Common myeloid progenitor, CD34-positive (primary cell): ENCODE measurements around the gene DFFA.

Experiments used
- CTCF ChIA-PET: fragments of 350-600 bp; sonication (Branson Sonifier 250); formaldehyde crosslinking; loops from one replicate; lab custom pipeline; 2021; ENCODE audit warnings: antibody characterized with exemption; lab: Charles Lee
- POLR2A ChIA-PET: fragments of 350-600 bp; sonication (Branson Sonifier 250); formaldehyde crosslinking; loops from one replicate; lab custom pipeline; 2021; ENCODE audit warnings: antibody characterized with exemption; lab: Charles Lee
- DNase-seq, 3 donors: peaks; one replicate each; pipeline versions ENCODE4 v3.0.0 to v3.0.0-alpha.2; 2013
- H3K27ac ChIP-seq, 2 experiments: 1 replicate in 1 of 2; 2 replicates in 1 of 2; pipeline ENCODE4 v1.7.0; 2013; ENCODE audit warnings: inconsistent platforms in 2 of 2, low read length in 2 of 2, mild to moderate bottlenecking in 2 of 2, low read depth in 1 of 2, moderate library complexity in 1 of 2; ENCODE audit not compliant: severe bottlenecking in 2 of 2, insufficient read depth in 1 of 2, poor library complexity in 1 of 2
- H3K27me3 ChIP-seq, 5 experiments: replicated peaks in 2 of 5; 1 replicate in 3 of 5; 2 replicates in 2 of 5; pipeline versions ENCODE4 v1.6.1 to v1.7.0; 2013; ENCODE audit warnings: low read length in 4 of 5, mild to moderate bottlenecking in 2 of 5, moderate library complexity in 2 of 5, inconsistent platforms in 1 of 5; ENCODE audit not compliant: insufficient read depth in 5 of 5, control insufficient read depth in 4 of 5
- H3K36me3 ChIP-seq, 4 experiments: 1 replicate in 2 of 4; 2 replicates in 2 of 4; pipeline versions ENCODE4 v1.6.1 to v1.7.0; 2013; ENCODE audit warnings: low read length in 3 of 4, control low read depth in 1 of 4, mild to moderate bottlenecking in 1 of 4; ENCODE audit not compliant: control insufficient read depth in 4 of 4, insufficient read depth in 4 of 4
- H3K4me1 ChIP-seq, 4 experiments: 1 replicate in 3 of 4; 2 replicates in 1 of 4; pipeline versions ENCODE4 v1.6.1 to v1.7.1; 2013; ENCODE audit warnings: low read length in 3 of 4, mild to moderate bottlenecking in 3 of 4, control low read depth in 1 of 4, inconsistent platforms in 1 of 4, moderate library complexity in 1 of 4; ENCODE audit not compliant: control insufficient read depth in 4 of 4, insufficient read depth in 4 of 4; ENCODE audit errors: control extremely low read depth in 1 of 4
- H3K4me3 ChIP-seq, 7 experiments: 1 replicate in 4 of 7; 2 replicates in 3 of 7; pipeline versions ENCODE4 v1.5.1 to v1.7.0; 2013; ENCODE audit warnings: mild to moderate bottlenecking in 7 of 7, low read length in 6 of 7, moderate library complexity in 6 of 7, inconsistent platforms in 2 of 7, low read depth in 2 of 7, control low read depth in 1 of 7; ENCODE audit not compliant: insufficient read depth in 4 of 7, control insufficient read depth in 1 of 7; ENCODE audit errors: extremely low read depth in 1 of 7
- H3K9me3 ChIP-seq, 5 experiments: 1 replicate in 4 of 5; 2 replicates in 1 of 5; pipeline versions ENCODE4 v1.6.1 to v1.7.1; 2013; ENCODE audit warnings: low read length in 4 of 5, mild to moderate bottlenecking in 2 of 5, inconsistent platforms in 1 of 5, low read depth in 1 of 5, moderate library complexity in 1 of 5; ENCODE audit not compliant: control insufficient read depth in 4 of 5, insufficient read depth in 2 of 5; ENCODE audit errors: control extremely low read depth in 1 of 5
- WGBS: methylation state at CpG from one replicate; pipeline ENCODE4 v1.1.5; 2013; ENCODE audit not compliant: insufficient coverage; 5-methylcytosine and 5-hydroxymethylcytosine counted together

Gene DFFA

GRCh38 chr1:10451287-10451686 is 21.0 kb downstream of the DFFA start:
- Histone ChIP-seq H3K4me1 (peaks cover 0 to 4% (median 3%) of the 10 kb centered on the region in 4 experiments), H3K4me3 (no peak overlapping the region), H3K27me3 (peaks cover 0 to 3% (median 0%) of the 10 kb centered on the region in 5 experiments), H3K27ac (no peak overlapping the region), H3K9me3 (no peaks in the 10 kb centered on the region), H3K36me3 (peaks cover 0 to 4% (median under 1%) of the 10 kb centered on the region in 4 experiments)
- POLR2A ChIA-PET = no interaction called here
- DNase-seq = no peak
- 11% methylated on average over 7 of the region's 10 CpGs for WGBS
- CTCF ChIA-PET = interaction anchor here (0.7 to 1.5 kb wide), 3 partner anchors 9 to 35 kb away, joined by 3 to 4 read pairs (median 4); no protein-coding TSS in a partner anchor

- H3K4me1 ChIP-seq = peaks cover 0 to 4% (median 3%) of the 10 kb centered on the region in 4 experiments
- peaks cover 0 to 3% (median 0%) of the 10 kb centered on the region in 5 experiments for H3K27me3 ChIP-seq
- ChIA-PET CTCF (no interaction called here), POLR2A (interaction anchor here (0.5 kb wide), 1 partner anchor 401 kb away, joined by 4 read pairs; no protein-coding TSS in a partner anchor)
- DNase-seq = no peak
- WGBS = 83% methylated on average over 5 of the region's 6 CpGs
- peaks cover 0 to 4% (median 1%) of the 10 kb centered on the region in 4 experiments for H3K36me3 ChIP-seq
- H3K27ac ChIP-seq = no peak overlapping the region
- no peaks in the 10 kb centered on the region for H3K9me3 ChIP-seq
- no peak overlapping the region for H3K4me3 ChIP-seq
Measured at GRCh38 chr1:10450836-10451235, 21.5 kb downstream of the DFFA start.

- H3K27me3 ChIP-seq = peaks cover 0 to 3% (median 0%) of the 10 kb centered on the region in 5 experiments
- H3K36me3 ChIP-seq = peaks cover 0 to 4% (median 2%) of the 10 kb centered on the region in 4 experiments
- 91% methylated on average over 18 of the region's 21 CpGs for WGBS
- DNase-seq = no peak
- ChIA-PET POLR2A (interaction anchor here (0.5 kb wide), 1 partner anchor 400 kb away, joined by 4 read pairs; no protein-coding TSS in a partner anchor), CTCF (interaction anchor here (1.1 kb wide), 1 partner anchor 12 kb away, joined by 5 read pairs; no protein-coding TSS in a partner anchor)
- H3K9me3 ChIP-seq = no peaks in the 10 kb centered on the region
- H3K4me1 ChIP-seq = peaks cover 0 to 4% (median 3%) of the 10 kb centered on the region in 4 experiments
- H3K4me3 ChIP-seq = no peak overlapping the region
- no peak overlapping the region for H3K27ac ChIP-seq
Measured at GRCh38 chr1:10450156-10450814, 22.0 kb downstream of the DFFA start.

- POLR2A ChIA-PET = no interaction called here
- 89% methylated on average over 7 of the region's 10 CpGs for WGBS
- Histone ChIP-seq H3K9me3 (no peaks in the 10 kb centered on the region), H3K4me3 (no peak within 1 kb of the TSS), H3K27me3 (peaks cover 0 to 3% (median 0%) of the 10 kb centered on the region in 5 experiments), H3K27ac (no peak within 1 kb of the TSS), H3K4me1 (peaks cover 0 to 4% (median 3%) of the 10 kb centered on the region in 4 experiments), H3K36me3 (peaks cover 0 to 4% (median 3%) of the 10 kb centered on the region in 4 experiments)
- DNase-seq = no peak
- CTCF ChIA-PET = interaction anchor here (1.1 kb wide), 1 partner anchor 13 kb away, joined by 5 read pairs; no protein-coding TSS in a partner anchor
Measured at GRCh38 chr1:10449751-10450150, 22.6 kb downstream of the DFFA start, which contains the start of gene CORT. Gene CORT, plus strand, starts transcription at chr1:10450031. Its CDS starts 193 bp downstream, at chr1:10450224.

- ChIA-PET POLR2A (no interaction called here), CTCF (interaction anchor here (0.6 to 1.6 kb wide), 3 partner anchors 18 to 728 kb away, joined by 3 to 4 read pairs (median 3); no protein-coding TSS in a partner anchor)
- peaks cover 0 to 4% (median 3%) of the 10 kb centered on the region in 4 experiments for H3K4me1 ChIP-seq
- DNase-seq = no peak
- WGBS = 100% methylated on average over 7 of the region's 7 CpGs
- no peak overlapping the region for H3K4me3 ChIP-seq
- no peaks in the 10 kb centered on the region for H3K9me3 ChIP-seq
- H3K27ac ChIP-seq = no peak overlapping the region
- peaks cover 0 to 9% (median 5%) of the 10 kb centered on the region in 4 experiments for H3K36me3 ChIP-seq
- H3K27me3 ChIP-seq = peaks cover 0 to 3% (median 0%) of the 10 kb centered on the region in 5 experiments
Measured at GRCh38 chr1:10446790-10447422, 25.4 kb downstream of the DFFA start.

- WGBS = 100% methylated on average over 4 of the region's 7 CpGs
- no peaks in the 10 kb centered on the region for H3K27me3 ChIP-seq
- POLR2A ChIA-PET = no interaction called here
- H3K4me3 ChIP-seq = no peak overlapping the region
- H3K27ac ChIP-seq = no peak overlapping the region
- no peaks in the 10 kb centered on the region for H3K4me1 ChIP-seq
- DNase-seq = no peak
- peaks cover 2 to 17% (median 12%) of the 10 kb centered on the region in 4 experiments for H3K36me3 ChIP-seq
- H3K9me3 ChIP-seq = no peaks in the 10 kb centered on the region
- CTCF ChIA-PET = interaction anchor here (2.0 kb wide), 1 partner anchor 11 kb away, joined by 5 read pairs; no protein-coding TSS in a partner anchor
Measured at GRCh38 chr1:10444795-10445397, 27.4 kb downstream of the DFFA start.
